Fibroblast of villous mesenchyme (primary cell): Measurements from ENCODE around the gene MAST1. TPM values are rescaled to one million over a fixed set of nuclear protein-coding genes. Genes with fewer than 3 reads are reported as not detected.
"Not testable (repeated sequence)": the region's sequence is repeated elsewhere in the genome, so short reads cannot be mapped to it uniquely, and the experiment has no call there.

ENCODE experiments used
- DNase-seq: peaks from one replicate; pipeline ENCODE4 v3.0.0-alpha.2; 2010; ENCODE audit warnings: low read depth
- H3K4me3 ChIP-seq: 2 replicates; pipeline ENCODE4 v1.5.1; 2011; ENCODE audit warnings: low read depth, mild to moderate bottlenecking, low read length
- total RNA-seq: library from RNA; depleted of rRNA; stranded (reverse); fragments of >200 nt; gene quantifications from 2 replicates; pipeline ENCODE4 v1.2.3, GENCODE V29; 2012
- TF ChIP-seq, protein P1 (sequence below): IDR thresholded peaks from 2 replicates; pipeline ENCODE4 v1.5.1; 2012; ENCODE audit warnings: low read depth, mild to moderate bottlenecking, low read length; ENCODE audit not compliant: insufficient read depth

Gene MAST1
- total RNA-seq, 1 donor: under 0.01 TPM

DNA sequence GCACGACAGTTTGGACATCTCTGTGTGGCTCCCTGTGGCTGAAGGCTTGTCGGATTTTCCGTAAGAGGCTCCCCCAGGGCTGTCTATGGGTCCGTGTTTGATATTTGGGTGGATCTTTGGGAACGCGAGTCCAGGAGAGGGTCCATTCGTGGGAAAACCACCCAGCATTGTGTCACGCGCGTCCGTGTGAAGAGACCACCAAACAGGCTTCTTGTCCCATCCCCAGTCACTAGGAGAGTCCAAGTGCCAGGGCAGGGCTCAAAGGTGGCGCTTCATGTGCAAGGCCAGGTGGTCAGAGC, 46.3 kb downstream of the MAST1 start:
- no peak for DNase-seq
- TF ChIP-seq, protein P1, sequence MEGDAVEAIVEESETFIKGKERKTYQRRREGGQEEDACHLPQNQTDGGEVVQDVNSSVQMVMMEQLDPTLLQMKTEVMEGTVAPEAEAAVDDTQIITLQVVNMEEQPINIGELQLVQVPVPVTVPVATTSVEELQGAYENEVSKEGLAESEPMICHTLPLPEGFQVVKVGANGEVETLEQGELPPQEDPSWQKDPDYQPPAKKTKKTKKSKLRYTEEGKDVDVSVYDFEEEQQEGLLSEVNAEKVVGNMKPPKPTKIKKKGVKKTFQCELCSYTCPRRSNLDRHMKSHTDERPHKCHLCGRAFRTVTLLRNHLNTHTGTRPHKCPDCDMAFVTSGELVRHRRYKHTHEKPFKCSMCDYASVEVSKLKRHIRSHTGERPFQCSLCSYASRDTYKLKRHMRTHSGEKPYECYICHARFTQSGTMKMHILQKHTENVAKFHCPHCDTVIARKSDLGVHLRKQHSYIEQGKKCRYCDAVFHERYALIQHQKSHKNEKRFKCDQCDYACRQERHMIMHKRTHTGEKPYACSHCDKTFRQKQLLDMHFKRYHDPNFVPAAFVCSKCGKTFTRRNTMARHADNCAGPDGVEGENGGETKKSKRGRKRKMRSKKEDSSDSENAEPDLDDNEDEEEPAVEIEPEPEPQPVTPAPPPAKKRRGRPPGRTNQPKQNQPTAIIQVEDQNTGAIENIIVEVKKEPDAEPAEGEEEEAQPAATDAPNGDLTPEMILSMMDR: no peak
- no peak overlapping the region for H3K4me3 ChIP-seq

- TF ChIP-seq, protein P1: peak; percentile 51
- peak; percentile 45 for DNase-seq
- no peak overlapping the region for H3K4me3 ChIP-seq
Observed at GRCh38 chr19:12884926-12885748, 46.8 kb downstream of the MAST1 start.

DNA sequence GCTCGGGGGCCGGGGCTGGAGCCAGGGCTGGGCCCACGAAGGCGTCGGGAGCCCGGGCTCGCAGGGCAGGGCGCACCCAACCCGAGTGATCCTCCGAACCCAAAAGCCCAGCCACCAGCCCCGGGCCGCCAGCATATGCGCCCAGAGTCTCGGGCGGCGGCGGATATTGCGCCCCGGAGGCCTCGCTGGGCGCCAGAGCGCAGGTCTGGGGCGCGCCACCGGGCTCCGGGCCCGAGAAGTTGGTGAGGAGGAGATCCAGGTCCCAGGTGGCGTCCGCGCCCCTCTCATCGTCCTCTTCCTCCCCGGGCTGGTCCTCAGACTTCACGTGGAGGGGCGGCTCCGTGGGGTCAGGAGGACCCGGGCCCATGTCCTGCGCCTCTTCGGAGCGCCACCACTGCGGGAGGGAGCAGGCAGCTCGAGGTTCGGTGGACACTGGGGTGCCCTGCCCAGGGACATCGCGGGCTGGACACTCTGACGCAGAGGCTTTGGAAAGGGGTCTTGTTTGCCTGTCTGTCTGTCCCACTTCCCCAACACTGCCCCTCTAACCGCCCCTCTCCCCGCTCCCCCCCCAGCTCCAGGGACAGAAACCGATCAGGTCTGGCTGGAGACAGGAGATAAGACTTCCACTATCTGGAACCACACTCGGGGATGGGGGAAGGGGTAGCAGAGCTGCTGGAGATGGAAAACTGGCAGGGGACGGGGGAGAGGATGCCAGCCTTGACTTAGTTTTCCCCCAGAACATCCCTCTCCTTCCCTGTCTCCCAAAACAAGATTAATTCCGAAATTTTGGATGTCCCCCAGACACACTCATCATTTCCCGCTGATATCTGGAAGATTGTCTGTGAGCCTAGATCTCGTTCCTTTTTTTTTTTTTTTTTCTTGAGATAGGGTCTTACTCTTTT, 47.7 kb downstream of the MAST1 start:
- H3K4me3 ChIP-seq: peak overlapping the region; percentile 9
- no peak for DNase-seq
- TF ChIP-seq, protein P1: no peak

DNA sequence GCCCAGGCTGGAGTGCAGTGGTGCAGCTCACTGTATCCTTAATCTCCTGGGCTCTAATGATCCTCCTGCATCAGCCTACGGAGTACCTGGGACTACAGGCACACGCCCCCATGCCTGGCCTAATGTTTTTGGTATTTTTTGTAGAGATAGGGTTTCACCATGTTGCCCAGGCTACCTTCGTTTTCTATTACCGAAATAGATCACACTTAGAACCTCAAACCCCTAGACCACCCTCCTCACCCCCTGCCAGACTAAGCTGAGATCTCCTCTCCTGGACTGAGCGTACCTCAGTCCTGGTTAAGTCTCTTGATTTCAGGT, 48.3 kb downstream of the MAST1 start:
- DNase-seq: no peak
- H3K4me3 ChIP-seq: no peak overlapping the region
- TF ChIP-seq, protein P1: no peak

DNA sequence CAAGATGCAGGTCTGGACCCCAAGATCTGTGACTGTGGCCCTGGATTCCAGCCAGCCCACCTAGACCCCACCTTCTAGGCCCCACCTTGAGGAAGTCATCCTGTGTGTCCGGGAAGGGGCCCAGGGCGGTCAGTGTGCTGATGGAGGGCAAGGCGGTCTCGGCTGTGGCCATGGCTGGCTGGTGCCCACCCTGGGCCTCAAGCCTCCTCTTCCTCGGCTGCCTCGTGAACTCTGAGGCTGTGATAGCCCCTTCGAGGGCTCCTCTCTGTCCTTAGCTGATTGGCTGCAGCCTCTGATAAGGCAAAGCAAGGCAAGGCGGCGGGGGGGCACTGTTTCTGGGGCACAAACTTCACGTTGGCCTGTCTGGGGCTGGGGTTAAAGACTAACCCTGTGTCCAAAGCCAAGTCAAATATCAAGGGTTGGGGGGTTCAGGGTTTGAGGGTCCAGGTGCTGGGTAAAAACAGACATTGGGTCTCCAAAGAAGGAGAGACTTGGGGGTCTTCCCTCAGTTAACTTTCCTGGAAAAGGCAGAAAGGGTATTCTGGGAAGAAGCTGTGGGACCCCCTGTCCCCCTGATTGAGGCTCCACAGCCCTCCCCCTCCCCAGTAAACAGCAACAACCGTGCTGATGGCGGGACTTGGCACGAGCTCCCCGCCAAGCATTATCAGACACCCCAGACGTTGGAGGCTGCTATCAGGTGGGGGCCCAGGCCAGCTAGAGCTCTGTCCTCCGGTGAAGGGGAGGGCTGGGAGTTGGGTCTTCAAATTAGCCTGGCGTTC, 48.8 kb downstream of the MAST1 start, which contains the start of gene KLF1:
Gene KLF1 (minus strand): TSS at position 233 of the 779 bp plus-strand sequence. CDS start 61 bp downstream, at position 172.
- TF ChIP-seq, protein P1: no peak
- DNase-seq: no peak

GRCh38 chr19:12888006-12888603, 49.8 kb downstream of the MAST1 start:
- no peak for DNase-seq
- TF ChIP-seq, protein P1: no peak
- H3K4me3 ChIP-seq: no peak overlapping the region

More for the DNA sequence above, 48.8 kb downstream of the MAST1 start, which contains the start of gene KLF1:
- no peak within 1 kb of the TSS for H3K4me3 ChIP-seq

GRCh38 chr19:12890299-12890786, 52.0 kb downstream of the MAST1 start:
- H3K4me3 ChIP-seq: peak overlapping the region; percentile 33
- not testable (repeated sequence) for DNase-seq
